ENCODE data around the gene VRK1. TPM values are rescaled to one million over a fixed set of nuclear protein-coding genes. Genes with fewer than 3 reads are reported as not detected.

The VRK1 gene
- total RNA-seq, 1 experiment from 2014 or later, result 124 TPM

DNA sequence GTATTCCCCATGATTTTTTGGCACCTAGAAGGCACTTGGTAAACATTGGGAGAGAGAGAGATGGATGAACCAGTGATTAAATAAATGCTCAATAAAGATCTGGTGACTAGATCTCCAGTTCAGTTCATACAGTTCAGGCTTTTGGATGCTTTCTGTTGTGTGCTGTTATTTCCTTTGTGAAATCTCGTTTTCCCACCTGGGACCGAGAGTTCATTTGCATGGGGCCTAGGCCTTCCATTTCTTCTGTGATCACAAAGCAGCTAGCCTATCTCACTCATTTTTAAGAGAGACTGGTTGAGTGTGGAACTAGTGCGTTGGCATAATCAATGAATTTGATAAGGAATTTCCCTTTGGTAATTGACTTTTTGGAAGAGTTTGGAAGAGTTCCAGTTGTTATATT is 104.0 kb downstream of the VRK1 start:
- CTCF ChIA-PET, result no interaction called here
- no peak overlapping the region for H3K4me3 ChIP-seq (ENCODE audit: low read depth, low read length, poor library complexity, severe bottlenecking)
- BruUV-seq (replicated peaks), result no TSS peak
- H3K27me3 ChIP-seq (replicated peaks; ENCODE audit: insufficient read depth, low read depth, low read length, poor library complexity), result no peaks in the 10 kb centered on the region
- H3K27ac ChIP-seq (ENCODE audit: low read depth, low read length, poor library complexity, severe bottlenecking), result no peak overlapping the region
- no peak for TF ChIP-seq EZH2 (IDR thresholded peaks at IDR 0.05; ENCODE audit: borderline replicate concordance, low read depth, low read length, poor library complexity, severe bottlenecking)
- TF ChIP-seq, protein P1, sequence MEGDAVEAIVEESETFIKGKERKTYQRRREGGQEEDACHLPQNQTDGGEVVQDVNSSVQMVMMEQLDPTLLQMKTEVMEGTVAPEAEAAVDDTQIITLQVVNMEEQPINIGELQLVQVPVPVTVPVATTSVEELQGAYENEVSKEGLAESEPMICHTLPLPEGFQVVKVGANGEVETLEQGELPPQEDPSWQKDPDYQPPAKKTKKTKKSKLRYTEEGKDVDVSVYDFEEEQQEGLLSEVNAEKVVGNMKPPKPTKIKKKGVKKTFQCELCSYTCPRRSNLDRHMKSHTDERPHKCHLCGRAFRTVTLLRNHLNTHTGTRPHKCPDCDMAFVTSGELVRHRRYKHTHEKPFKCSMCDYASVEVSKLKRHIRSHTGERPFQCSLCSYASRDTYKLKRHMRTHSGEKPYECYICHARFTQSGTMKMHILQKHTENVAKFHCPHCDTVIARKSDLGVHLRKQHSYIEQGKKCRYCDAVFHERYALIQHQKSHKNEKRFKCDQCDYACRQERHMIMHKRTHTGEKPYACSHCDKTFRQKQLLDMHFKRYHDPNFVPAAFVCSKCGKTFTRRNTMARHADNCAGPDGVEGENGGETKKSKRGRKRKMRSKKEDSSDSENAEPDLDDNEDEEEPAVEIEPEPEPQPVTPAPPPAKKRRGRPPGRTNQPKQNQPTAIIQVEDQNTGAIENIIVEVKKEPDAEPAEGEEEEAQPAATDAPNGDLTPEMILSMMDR (conservative IDR thresholded peaks at IDR 0.05; ENCODE audit: low read depth, low read length), result no peak
- H3K4me1 ChIP-seq (ENCODE audit: insufficient read depth, low read length, poor library complexity, severe bottlenecking), result no peaks in the 10 kb centered on the region
- no peak for DNase-seq (ENCODE audit: low spot score)
- intact Hi-C loops (cut with micrococcal nuclease; ENCODE audit: unreplicated experiment), result no loop called here
- no peaks in the 10 kb centered on the region for H3K9me3 ChIP-seq (ENCODE audit: low read depth, low read length, poor library complexity, severe bottlenecking)
- no peaks in the 10 kb centered on the region for H3K36me3 ChIP-seq (ENCODE audit: insufficient read depth, low read length, poor library complexity, severe bottlenecking)
- POLR2A ChIA-PET (ENCODE audit: low non-redundant PET), result no interaction called here

DNA sequence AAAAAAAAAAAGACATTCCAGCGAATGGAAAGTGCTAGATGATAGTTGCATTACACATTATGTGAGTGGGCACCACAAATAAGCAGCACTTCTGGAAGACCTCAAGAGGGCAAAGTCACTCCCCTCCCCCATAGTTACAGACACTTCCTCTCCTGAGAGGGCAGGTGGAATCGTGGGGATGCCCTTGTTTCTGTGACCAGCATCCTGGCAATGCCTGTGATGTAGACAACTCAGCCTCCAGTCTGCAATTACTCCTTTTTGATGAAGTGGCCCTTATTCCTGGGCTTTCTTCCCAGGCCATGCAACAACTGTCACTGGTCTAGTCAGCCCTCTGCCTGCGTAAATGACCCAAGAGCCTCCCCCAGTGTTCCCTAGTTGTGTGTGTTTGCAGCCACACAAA is 104.8 kb downstream of the VRK1 start:
- Histone ChIP-seq H3K27me3 (replicated peaks; ENCODE audit: insufficient read depth, low read depth, low read length, poor library complexity) (no peaks in the 10 kb centered on the region), H3K36me3 (ENCODE audit: insufficient read depth, low read length, poor library complexity, severe bottlenecking) (no peaks in the 10 kb centered on the region), H3K4me3 (ENCODE audit: low read depth, low read length, poor library complexity, severe bottlenecking) (no peak overlapping the region), H3K9me3 (ENCODE audit: low read depth, low read length, poor library complexity, severe bottlenecking) (no peaks in the 10 kb centered on the region), H3K4me1 (ENCODE audit: insufficient read depth, low read length, poor library complexity, severe bottlenecking) (no peaks in the 10 kb centered on the region), H3K27ac (ENCODE audit: low read depth, low read length, poor library complexity, severe bottlenecking) (no peak overlapping the region)
- BruUV-seq (replicated peaks), result no TSS peak
- intact Hi-C loops (cut with micrococcal nuclease; ENCODE audit: unreplicated experiment), result no loop called here
- CTCF ChIA-PET, result no interaction called here
- TF ChIP-seq EZH2 (IDR thresholded peaks at IDR 0.05; ENCODE audit: borderline replicate concordance, low read depth, low read length, poor library complexity, severe bottlenecking), result no peak
- TF ChIP-seq, protein P1 (conservative IDR thresholded peaks at IDR 0.05; ENCODE audit: low read depth, low read length), result no peak
- POLR2A ChIA-PET (ENCODE audit: low non-redundant PET), result no interaction called here
- no peak for DNase-seq (ENCODE audit: low spot score)

DNA sequence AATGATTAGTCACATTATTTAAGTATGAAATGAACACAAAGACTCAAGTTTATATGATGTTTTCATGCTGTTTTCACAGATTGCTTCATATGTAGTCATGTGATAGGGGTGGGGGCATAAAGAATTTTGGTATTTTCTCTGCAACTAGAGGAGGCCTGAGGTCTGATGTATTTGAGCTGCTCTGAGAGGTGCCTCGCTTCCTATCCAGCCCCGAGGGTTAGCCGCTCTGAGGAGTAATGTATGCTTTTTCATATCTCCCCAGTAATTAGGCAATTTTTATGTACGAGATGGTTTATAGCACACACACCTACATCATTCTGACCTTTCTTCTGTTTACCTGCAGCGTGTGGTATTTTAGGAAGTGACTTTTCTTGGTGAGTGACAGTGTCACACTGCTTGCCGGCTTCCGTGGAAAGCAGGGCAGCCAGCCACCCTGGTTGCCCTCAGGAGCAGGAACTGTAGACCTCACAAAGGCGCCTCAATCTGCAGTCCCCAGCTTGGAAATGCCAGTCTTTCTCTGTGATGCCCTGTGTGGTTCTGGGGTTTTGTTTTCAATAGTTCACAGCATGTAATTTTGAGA is 106.4 kb downstream of the VRK1 start:
- BruUV-seq (replicated peaks), result no TSS peak
- Histone ChIP-seq H3K4me3 (ENCODE audit: low read depth, low read length, poor library complexity, severe bottlenecking) (no peak overlapping the region), H3K4me1 (ENCODE audit: insufficient read depth, low read length, poor library complexity, severe bottlenecking) (no peaks in the 10 kb centered on the region), H3K36me3 (ENCODE audit: insufficient read depth, low read length, poor library complexity, severe bottlenecking) (no peaks in the 10 kb centered on the region), H3K9me3 (ENCODE audit: low read depth, low read length, poor library complexity, severe bottlenecking) (no peaks in the 10 kb centered on the region), H3K27ac (ENCODE audit: low read depth, low read length, poor library complexity, severe bottlenecking) (no peak overlapping the region), H3K27me3 (replicated peaks; ENCODE audit: insufficient read depth, low read depth, low read length, poor library complexity) (no peaks in the 10 kb centered on the region)
- no peak for DNase-seq (ENCODE audit: low spot score)
- intact Hi-C loops (cut with micrococcal nuclease; ENCODE audit: unreplicated experiment), result no loop called here
- TF ChIP-seq, protein P1 (conservative IDR thresholded peaks at IDR 0.05; ENCODE audit: low read depth, low read length), result no peak
- TF ChIP-seq EZH2 (IDR thresholded peaks at IDR 0.05; ENCODE audit: borderline replicate concordance, low read depth, low read length, poor library complexity, severe bottlenecking), result no peak
- ChIA-PET POLR2A (ENCODE audit: low non-redundant PET) (no interaction called here), CTCF (no interaction called here)

Measured in A673 (cell line).